Measurements from ENCODE around the gene TXNRD2. TPM values are rescaled to one million over a fixed set of nuclear protein-coding genes. Genes with fewer than 3 reads are reported as not detected.

The TXNRD2 gene
- total RNA-seq, 1 experiment from 2014 or later = 22.9 TPM

DNA sequence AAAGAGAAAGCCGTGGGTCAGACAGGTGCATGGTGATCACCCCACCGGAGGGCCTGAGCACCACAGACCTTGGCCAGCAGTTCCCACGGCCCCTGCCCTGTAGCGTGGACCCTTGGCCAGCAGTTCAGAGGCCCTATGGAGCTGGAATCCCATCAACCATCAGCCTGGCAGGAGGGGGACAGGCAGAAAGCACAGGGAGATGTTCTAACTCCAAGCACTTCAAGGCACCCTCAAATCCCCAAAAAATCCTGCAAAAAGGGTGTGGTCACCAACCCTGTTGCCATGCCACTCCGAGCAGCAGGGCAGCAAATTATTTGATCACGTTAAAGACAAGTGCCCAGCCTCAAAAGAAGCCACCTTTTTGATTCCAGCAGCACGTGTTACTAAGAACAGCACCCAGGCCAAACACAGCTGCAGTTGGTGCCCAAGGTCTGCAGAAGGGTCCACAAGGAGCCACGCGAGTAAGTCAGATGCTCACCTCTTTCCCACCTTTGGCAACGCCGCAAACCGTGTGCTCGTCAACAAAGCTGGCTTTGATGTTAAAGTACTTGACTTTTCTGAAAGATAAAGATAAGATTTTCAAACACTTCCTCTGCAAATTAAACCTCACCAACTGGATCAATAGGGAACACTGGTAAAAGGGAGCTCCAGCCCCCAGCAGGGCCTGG lies 26.2 kb downstream of the TXNRD2 start:
- H4K5ac ChIP-seq (ENCODE audit: insufficient read length, low read depth, low read length) = no peak overlapping the region
- H3K36me3 Mint-ChIP-seq (ENCODE audit: insufficient read depth in 1 of 3, low read depth in 3 of 3) = peaks cover 0 to 27% (median 21%) of the 10 kb centered on the region in 3 experiments; a peak in 5 of 7 replicates
- WGBS (ENCODE audit: extremely low coverage, insufficient read length, low lambda C conversion rate) = no CpG with 5 or more reads among the region's 13 CpGs

More for the DNA sequence above, 26.2 kb downstream of the TXNRD2 start:
- Histone ChIP-seq H4K8ac (replicated peaks; ENCODE audit: insufficient read length, low read depth, low read length) (no peak overlapping the region), H3K23ac (ENCODE audit: insufficient read length, low read depth, low read length) (no peak overlapping the region), H2BK5ac (ENCODE audit: insufficient read length, low read length) (no peak overlapping the region), H3K27ac (ENCODE audit: insufficient read length, low read depth, low read length) (no peak overlapping the region), H3K27me3 (ENCODE audit: insufficient read depth, low read length) (no peaks in the 10 kb centered on the region), H2BK120ac (ENCODE audit: low read depth, low read length, poor library complexity, severe bottlenecking) (no peak overlapping the region), H3T11ph (ENCODE audit: low read length) (no peak overlapping the region), H2BK20ac (ENCODE audit: low read depth, low read length, poor library complexity, severe bottlenecking) (no peak overlapping the region), H3K79me2 (ENCODE audit: insufficient read depth, low read length) (no peaks in the 10 kb centered on the region), H3K18ac (ENCODE audit: insufficient read length, low read depth, low read length) (no peak overlapping the region), H3K9ac (ENCODE audit: extremely low read depth, insufficient read length, low read length) (no peak overlapping the region), H3K14ac (ENCODE audit: insufficient read depth, low read length) (no peak overlapping the region), H3K4me2 (ENCODE audit: insufficient read depth, insufficient read length, low read length) (no peak overlapping the region), H3K23me2 (ENCODE audit: insufficient read length, low read depth, low read length, poor library complexity, severe bottlenecking) (no peaks in the 10 kb centered on the region), H3K79me1 (ENCODE audit: insufficient read depth, low read depth, low read length, poor library complexity, severe bottlenecking) (no peaks in the 10 kb centered on the region), H3K4ac (ENCODE audit: low read depth, low read length) (no peak overlapping the region), H2BK12ac (ENCODE audit: insufficient read length, low read depth, low read length) (no peak overlapping the region), H2AK5ac (ENCODE audit: insufficient read length, low read length) (no peak overlapping the region), H4K91ac (ENCODE audit: insufficient read length, low read depth, low read length) (no peak overlapping the region), H2BK15ac (ENCODE audit: low read depth, low read length) (no peak overlapping the region), H2AFZ (ENCODE audit: low read length) (no peak overlapping the region), H3K4me1 (ENCODE audit: insufficient read depth, low read length) (no peaks in the 10 kb centered on the region), H3K9me3 (ENCODE audit: control insufficient read depth, low read depth, low read length) (peaks cover 5% of the 10 kb centered on the region), H3K56ac (ENCODE audit: insufficient read length, low read depth, low read length) (no peak overlapping the region), H4K20me1 (ENCODE audit: control insufficient read depth, insufficient read depth, insufficient read length) (no peaks in the 10 kb centered on the region)
- Mint-ChIP-seq H3K27ac (peak overlapping the region in 1 of 3 experiments; percentile 35; a peak in 1 of 7 replicates), H3K4me1 (no peaks in the 10 kb centered on the region), H3K4me3 (no peak overlapping the region), H3K27me3 (ENCODE audit: low read depth) (no peaks in the 10 kb centered on the region), H3K9me3 (peaks cover 0 to 4% of the 10 kb centered on the region in 2 experiments; a peak in 1 of 5 replicates)
- TF ChIP-seq, protein P1, sequence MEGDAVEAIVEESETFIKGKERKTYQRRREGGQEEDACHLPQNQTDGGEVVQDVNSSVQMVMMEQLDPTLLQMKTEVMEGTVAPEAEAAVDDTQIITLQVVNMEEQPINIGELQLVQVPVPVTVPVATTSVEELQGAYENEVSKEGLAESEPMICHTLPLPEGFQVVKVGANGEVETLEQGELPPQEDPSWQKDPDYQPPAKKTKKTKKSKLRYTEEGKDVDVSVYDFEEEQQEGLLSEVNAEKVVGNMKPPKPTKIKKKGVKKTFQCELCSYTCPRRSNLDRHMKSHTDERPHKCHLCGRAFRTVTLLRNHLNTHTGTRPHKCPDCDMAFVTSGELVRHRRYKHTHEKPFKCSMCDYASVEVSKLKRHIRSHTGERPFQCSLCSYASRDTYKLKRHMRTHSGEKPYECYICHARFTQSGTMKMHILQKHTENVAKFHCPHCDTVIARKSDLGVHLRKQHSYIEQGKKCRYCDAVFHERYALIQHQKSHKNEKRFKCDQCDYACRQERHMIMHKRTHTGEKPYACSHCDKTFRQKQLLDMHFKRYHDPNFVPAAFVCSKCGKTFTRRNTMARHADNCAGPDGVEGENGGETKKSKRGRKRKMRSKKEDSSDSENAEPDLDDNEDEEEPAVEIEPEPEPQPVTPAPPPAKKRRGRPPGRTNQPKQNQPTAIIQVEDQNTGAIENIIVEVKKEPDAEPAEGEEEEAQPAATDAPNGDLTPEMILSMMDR (conservative IDR thresholded peaks at IDR 0.05) = no peak
- DNase-seq = no peak
